HEK293 (cell line): ENCODE measurements around the gene ZNF221.

Experiments
- ATF2 ChIP-seq: fragments of 450-650 bp; formaldehyde crosslinking; IDR thresholded peaks from 2 replicates; pipeline ENCODE4 v1.5.1; 2016; ENCODE audit warnings: missing biosample characterization, missing genetic modification characterization, low read depth
- HOXC10 ChIP-seq: sonication (generic); formaldehyde crosslinking; IDR thresholded peaks from 2 replicates; pipeline ENCODE4 v1.8.1; 2023; ENCODE audit warnings: mild to moderate bottlenecking, missing genetic modification reagents
- REST ChIP-seq: fragments of 450-650 bp; formaldehyde crosslinking; IDR thresholded peaks from 2 replicates; pipeline ENCODE4 v1.5.1; 2016; ENCODE audit warnings: missing biosample characterization, missing genetic modification characterization
- TRIM28 ChIP-seq: IDR thresholded peaks from 2 replicates; pipeline ENCODE4 v1.6.1; 2011; ENCODE audit warnings: low read length, control low read depth, borderline replicate concordance
- ZBTB21 ChIP-seq: fragments of 450-650 bp; formaldehyde crosslinking; IDR thresholded peaks from 2 replicates; pipeline ENCODE4 v1.5.1; 2017; ENCODE audit warnings: missing biosample characterization, missing genetic modification characterization
- ZBTB44 ChIP-seq: fragments of 450-650 bp; IDR thresholded peaks from 2 replicates; pipeline ENCODE4 v1.5.1; 2018; ENCODE audit warnings: missing biosample characterization, mild to moderate bottlenecking, missing genetic modification characterization
- ZEB2 ChIP-seq: fragments of 450-650 bp; formaldehyde crosslinking; IDR thresholded peaks from 2 replicates; pipeline ENCODE4 v1.5.1; 2016; ENCODE audit warnings: missing biosample characterization, missing genetic modification characterization
- ZNF112 ChIP-seq: fragments of 450-650 bp; formaldehyde crosslinking; IDR thresholded peaks from 2 replicates; pipeline ENCODE4 v1.5.0; 2017; ENCODE audit warnings: missing biosample characterization, missing genetic modification characterization
- ZNF155 ChIP-seq: fragments of 450-650 bp; formaldehyde crosslinking; IDR thresholded peaks from 2 replicates; pipeline ENCODE4 v1.5.1; 2016; ENCODE audit warnings: missing biosample characterization, missing genetic modification characterization
- ZNF175 ChIP-seq: fragments of 450-650 bp; formaldehyde crosslinking; IDR thresholded peaks from 2 replicates; pipeline ENCODE4 v1.5.1; 2016; ENCODE audit warnings: missing biosample characterization, missing genetic modification characterization
- ZNF18 ChIP-seq: fragments of 450-650 bp; formaldehyde crosslinking; IDR thresholded peaks from 2 replicates; pipeline ENCODE4 v1.5.1; 2016; ENCODE audit warnings: missing biosample characterization, missing genetic modification characterization
- ZNF184 ChIP-seq: fragments of 450-650 bp; IDR thresholded peaks from 2 replicates; pipeline ENCODE4 v1.5.1; 2018; ENCODE audit warnings: missing biosample characterization, mild to moderate bottlenecking, missing genetic modification characterization
- ZNF221 ChIP-seq: fragments of 450-650 bp; formaldehyde crosslinking; IDR thresholded peaks from 2 replicates; pipeline ENCODE4 v1.5.1; 2017; ENCODE audit warnings: missing biosample characterization, missing genetic modification characterization, borderline replicate concordance
- ZNF24 ChIP-seq: fragments of 450-650 bp; formaldehyde crosslinking; IDR thresholded peaks from 2 replicates; pipeline ENCODE4 v1.5.1; 2016; ENCODE audit warnings: missing biosample characterization, missing genetic modification characterization
- ZNF280D ChIP-seq: fragments of 450-650 bp; formaldehyde crosslinking; IDR thresholded peaks from 2 replicates; pipeline ENCODE4 v1.5.1; 2016; ENCODE audit warnings: missing biosample characterization, missing genetic modification characterization
- ZNF311 ChIP-seq: fragments of 450-650 bp; formaldehyde crosslinking; IDR thresholded peaks from 2 replicates; pipeline ENCODE4 v1.5.1; 2017; ENCODE audit warnings: missing biosample characterization, missing genetic modification characterization, borderline replicate concordance
- ZNF391 ChIP-seq: fragments of 450-650 bp; formaldehyde crosslinking; IDR thresholded peaks from 2 replicates; pipeline ENCODE4 v1.5.1; 2016; ENCODE audit warnings: low read depth, missing biosample characterization, missing genetic modification characterization, borderline replicate concordance
- ZNF426 ChIP-seq: fragments of 450-650 bp; formaldehyde crosslinking; IDR thresholded peaks from 2 replicates; pipeline ENCODE4 v1.5.1; 2017; ENCODE audit warnings: missing biosample characterization, missing genetic modification characterization, mild to moderate bottlenecking, inconsistent platforms, moderate library complexity
- ZNF544 ChIP-seq: fragments of 450-650 bp; formaldehyde crosslinking; IDR thresholded peaks from 2 replicates; pipeline ENCODE4 v1.5.0; 2017; ENCODE audit warnings: missing biosample characterization, missing genetic modification characterization
- ZNF600 ChIP-seq: fragments of 450-650 bp; formaldehyde crosslinking; IDR thresholded peaks from 2 replicates; pipeline ENCODE4 v1.5.1; 2016; ENCODE audit warnings: missing biosample characterization, missing genetic modification characterization
- ZNF626 ChIP-seq: fragments of 450-650 bp; sonication (Bioruptor Pico); formaldehyde crosslinking; IDR thresholded peaks from 2 replicates; pipeline ENCODE4 v1.5.1; 2018; ENCODE audit warnings: missing biosample characterization, missing genetic modification characterization, inconsistent platforms
- ZNF645 ChIP-seq: fragments of 450-650 bp; formaldehyde crosslinking; IDR thresholded peaks from 2 replicates; pipeline ENCODE4; 2016; ENCODE audit warnings: missing biosample characterization, missing genetic modification characterization
- ZNF664 ChIP-seq: fragments of 450-650 bp; formaldehyde crosslinking; IDR thresholded peaks from 2 replicates; pipeline ENCODE4 v1.5.1; 2016; ENCODE audit warnings: missing biosample characterization, missing genetic modification characterization
- ZNF670 ChIP-seq: fragments of 450-650 bp; formaldehyde crosslinking; IDR thresholded peaks from 2 replicates; pipeline ENCODE4 v1.5.1; 2016; ENCODE audit warnings: missing biosample characterization, missing genetic modification characterization, low read depth
- ZNF830 ChIP-seq: fragments of 450-650 bp; IDR thresholded peaks from 2 replicates; pipeline ENCODE4 v1.5.0; 2018; ENCODE audit warnings: missing biosample characterization, missing genetic modification characterization, low read depth, mild to moderate bottlenecking, moderate library complexity
- ZSCAN16 ChIP-seq: fragments of 450-650 bp; formaldehyde crosslinking; IDR thresholded peaks from 2 replicates; pipeline ENCODE4 v1.5.1; 2016; ENCODE audit warnings: missing biosample characterization, missing genetic modification characterization
- ZSCAN30 ChIP-seq: fragments of 450-650 bp; IDR thresholded peaks from 2 replicates; pipeline ENCODE4 v1.5.1; 2018; ENCODE audit warnings: missing biosample characterization, mild to moderate bottlenecking, missing genetic modification characterization, moderate library complexity

The ZNF221 gene

GRCh38 chr19:44002566-44003460, 51.8 kb downstream of the ZNF221 start, which contains the start of gene ZNF230 (continued):
- TF ChIP-seq ZNF645 (no peak), ZNF670 (tag by site-specific recombination) (no peak), ZNF280D (tag by site-specific recombination) (peak; percentile 10; the same call in 1 of the 2 replicates), ZNF112 (tag by site-specific recombination) (no peak), ZNF426 (tag by site-specific recombination) (no peak), ZNF221 (tag by site-specific recombination) (no peak), ZNF626 (no peak), ZBTB21 (tag by site-specific recombination) (peak; percentile 83; the same call in 1 of the 2 replicates), ZNF18 (tag by site-specific recombination) (peak; percentile 80), ZBTB44 (tag by site-specific recombination) (0 out of 2 replicates have a peak, but pooled peaks have one; percentile 5), ZNF830 (tag by site-specific recombination) (no peak), ATF2 (no peak), ZNF600 (tag by site-specific recombination) (peak; percentile 92), ZNF24 (tag by site-specific recombination) (peak; percentile 84), ZEB2 (tag by site-specific recombination) (no peak; the same call in none of the 2 replicates), ZNF391 (tag by site-specific recombination) (no peak), ZSCAN30 (tag by site-specific recombination) (peak; percentile 61; the same call in 1 of the 2 replicates), TRIM28 (no peak), ZNF155 (tag by site-specific recombination) (no peak), ZNF664 (tag by site-specific recombination) (0 out of 2 replicates have a peak, but pooled peaks have one; percentile 6), ZNF311 (tag by site-specific recombination) (no peak), ZNF184 (tag by site-specific recombination) (no peak), REST (peak; percentile 64), ZNF175 (no peak), ZSCAN16 (tag by site-specific recombination) (peak; percentile 100), HOXC10 (no peak), ZNF544 (tag by site-specific recombination) (no peak)
